Bronchial epithelial cell (primary cell): ENCODE measurements around the gene PHACTR3. TPM values are rescaled to one million over a fixed set of nuclear protein-coding genes. Genes with fewer than 3 reads are reported as not detected.

Experiments used
- DNase-seq: peaks from one replicate; pipeline ENCODE4 v3.0.0-alpha.2; 2010; ENCODE audit warnings: low read depth
- FAIRE-seq: peaks from 2 replicates; lab custom pipeline; 2011; peaks lifted over from hg19 to GRCh38; lab: Jason Lieb, UNC
- H3K27me3 ChIP-seq: 2 replicates; pipeline ENCODE4 v1.5.1; 2011; ENCODE audit warnings: low read length; ENCODE audit not compliant: control insufficient read depth, insufficient read depth
- H3K36me3 ChIP-seq: 2 replicates; pipeline ENCODE4 v1.5.1; 2011; ENCODE audit warnings: low read length; ENCODE audit not compliant: control insufficient read depth, insufficient read depth
- H3K4me3 ChIP-seq: 2 replicates; pipeline ENCODE4 v1.5.1; 2011; ENCODE audit warnings: mild to moderate bottlenecking, low read depth, low read length, control low read depth
- total RNA-seq: library from RNA; depleted of rRNA; stranded (reverse); fragments of >200 nt; gene quantifications from 2 replicates; pipeline ENCODE4 v1.2.1, GENCODE V29; 2014
- TF ChIP-seq, protein P1 (sequence below): IDR thresholded peaks from 2 replicates; pipeline ENCODE4 v1.5.1; 2011; ENCODE audit warnings: mild to moderate bottlenecking, moderate library complexity, low read length, control low read depth, inconsistent platforms; ENCODE audit not compliant: insufficient read depth, severe bottlenecking

Gene PHACTR3
- total RNA-seq, 1 donor from 2014 or later, result 15.0 TPM

DNA sequence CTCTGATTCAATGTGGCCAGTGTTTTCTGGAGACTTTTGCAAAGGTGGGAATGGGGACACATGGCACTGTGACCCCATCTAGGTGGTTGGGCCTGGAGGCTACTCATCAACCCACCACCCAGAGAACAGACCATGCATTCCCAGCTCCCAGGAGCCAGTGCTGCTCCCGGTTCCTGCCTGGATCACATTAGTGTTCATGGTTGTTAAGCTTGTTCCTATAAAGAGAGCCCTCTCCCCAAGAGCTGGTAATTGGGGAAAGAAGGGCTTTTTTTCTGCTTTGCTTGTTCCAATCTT, 102.0 kb downstream of the PHACTR3 start:
- FAIRE-seq (no peak), DNase-seq (no peak)
- no peaks in the 10 kb centered on the region for H3K36me3 ChIP-seq
- no peaks in the 10 kb centered on the region for H3K27me3 ChIP-seq
- TF ChIP-seq, protein P1, sequence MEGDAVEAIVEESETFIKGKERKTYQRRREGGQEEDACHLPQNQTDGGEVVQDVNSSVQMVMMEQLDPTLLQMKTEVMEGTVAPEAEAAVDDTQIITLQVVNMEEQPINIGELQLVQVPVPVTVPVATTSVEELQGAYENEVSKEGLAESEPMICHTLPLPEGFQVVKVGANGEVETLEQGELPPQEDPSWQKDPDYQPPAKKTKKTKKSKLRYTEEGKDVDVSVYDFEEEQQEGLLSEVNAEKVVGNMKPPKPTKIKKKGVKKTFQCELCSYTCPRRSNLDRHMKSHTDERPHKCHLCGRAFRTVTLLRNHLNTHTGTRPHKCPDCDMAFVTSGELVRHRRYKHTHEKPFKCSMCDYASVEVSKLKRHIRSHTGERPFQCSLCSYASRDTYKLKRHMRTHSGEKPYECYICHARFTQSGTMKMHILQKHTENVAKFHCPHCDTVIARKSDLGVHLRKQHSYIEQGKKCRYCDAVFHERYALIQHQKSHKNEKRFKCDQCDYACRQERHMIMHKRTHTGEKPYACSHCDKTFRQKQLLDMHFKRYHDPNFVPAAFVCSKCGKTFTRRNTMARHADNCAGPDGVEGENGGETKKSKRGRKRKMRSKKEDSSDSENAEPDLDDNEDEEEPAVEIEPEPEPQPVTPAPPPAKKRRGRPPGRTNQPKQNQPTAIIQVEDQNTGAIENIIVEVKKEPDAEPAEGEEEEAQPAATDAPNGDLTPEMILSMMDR, result no peak
- no peak overlapping the region for H3K4me3 ChIP-seq

DNA sequence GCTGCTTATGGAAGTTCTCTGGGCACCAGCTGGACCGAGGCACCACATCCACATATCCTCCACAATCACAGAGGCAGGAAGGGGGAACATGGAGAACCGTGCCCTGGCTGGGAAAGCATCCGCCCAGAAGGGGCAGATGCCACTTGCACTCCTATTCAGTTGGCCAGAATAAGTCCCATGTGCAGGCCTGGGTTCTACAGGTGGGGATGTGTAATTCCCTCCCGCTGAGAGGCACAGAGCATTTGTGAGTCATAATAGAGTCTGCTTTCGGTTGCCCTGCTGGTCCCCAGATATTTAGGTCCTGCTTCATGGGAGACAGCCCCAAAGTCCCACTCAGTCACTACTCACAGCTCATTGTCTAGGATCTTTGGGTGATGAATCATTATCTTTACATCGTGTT, 104.0 kb downstream of the PHACTR3 start:
- FAIRE-seq (no peak), DNase-seq (peak; percentile 13)
- TF ChIP-seq, protein P1, result no peak
- no peaks in the 10 kb centered on the region for H3K27me3 ChIP-seq
- H3K4me3 ChIP-seq, result no peak overlapping the region
- H3K36me3 ChIP-seq, result no peaks in the 10 kb centered on the region

DNA sequence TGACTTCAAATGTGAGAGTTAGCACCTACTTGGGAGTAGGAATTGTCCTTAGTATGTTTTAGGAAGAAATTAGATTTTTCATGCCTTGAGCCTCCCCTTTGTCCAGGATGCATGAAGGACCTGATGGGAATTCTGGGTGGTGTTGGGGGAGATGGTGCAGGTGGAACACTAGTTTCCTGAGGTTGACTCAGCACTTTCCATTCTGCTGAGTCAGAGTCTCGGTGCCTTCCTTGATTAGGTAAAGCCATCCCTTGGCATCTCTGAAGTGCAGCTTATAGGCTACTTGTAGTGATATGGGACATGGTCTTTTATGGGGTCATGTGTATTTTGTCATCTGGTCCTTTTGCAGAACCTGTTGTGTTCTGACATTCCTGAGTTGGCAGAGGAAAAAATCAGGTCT, 105.3 kb downstream of the PHACTR3 start:
- Histone ChIP-seq H3K4me3 (no peak overlapping the region), H3K27me3 (no peaks in the 10 kb centered on the region), H3K36me3 (no peaks in the 10 kb centered on the region)
- DNase-seq (no peak), FAIRE-seq (no peak)
- TF ChIP-seq, protein P1, result no peak

DNA sequence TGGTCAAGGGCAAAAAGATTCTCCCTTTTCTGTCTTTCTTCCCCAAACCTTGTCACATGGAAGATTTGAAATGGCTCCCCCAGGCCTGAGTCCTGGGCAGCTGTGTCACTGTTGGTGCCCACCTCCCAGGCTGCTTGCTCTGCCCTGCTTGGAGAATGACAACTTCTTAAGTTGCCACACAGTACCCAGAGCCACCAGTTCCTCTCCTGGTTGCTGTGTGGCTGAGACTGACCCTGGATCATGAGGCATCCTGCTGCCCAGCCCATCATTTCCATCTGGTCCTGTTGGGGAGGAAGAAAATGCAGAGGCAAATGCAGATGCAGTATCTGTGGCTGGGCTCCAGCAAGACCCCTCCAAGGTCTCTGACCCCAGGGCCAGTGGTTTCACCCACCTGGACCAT, 113.7 kb downstream of the PHACTR3 start:
- TF ChIP-seq, protein P1, result no peak
- no peak for FAIRE-seq
- Histone ChIP-seq H3K36me3 (no peaks in the 10 kb centered on the region), H3K4me3 (no peak overlapping the region), H3K27me3 (no peaks in the 10 kb centered on the region)
- DNase-seq, result no peak

DNA sequence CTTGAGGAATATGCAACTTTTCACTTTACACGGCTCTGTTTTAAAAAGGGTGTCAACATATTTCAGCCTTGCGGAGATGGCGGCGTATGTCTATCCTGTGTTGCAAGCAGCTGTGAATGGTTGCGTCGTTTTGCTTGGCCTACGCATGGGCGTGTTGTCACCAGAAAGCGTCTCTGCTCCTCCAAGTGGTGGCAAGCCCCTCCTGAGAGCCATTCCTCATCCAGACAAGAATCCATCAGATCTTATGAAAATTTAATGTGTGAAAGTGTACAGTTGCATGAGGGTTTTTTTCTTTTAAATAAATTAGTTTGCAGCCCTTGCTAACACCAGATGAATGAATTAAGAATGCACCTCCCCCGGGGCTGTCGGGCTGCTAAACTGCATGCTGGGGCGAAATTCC, 114.4 kb downstream of the PHACTR3 start:
- H3K36me3 ChIP-seq, result no peaks in the 10 kb centered on the region
- TF ChIP-seq, protein P1, result no peak
- H3K27me3 ChIP-seq, result no peaks in the 10 kb centered on the region
- H3K4me3 ChIP-seq, result no peak overlapping the region
- FAIRE-seq, result no peak
- no peak for DNase-seq

DNA sequence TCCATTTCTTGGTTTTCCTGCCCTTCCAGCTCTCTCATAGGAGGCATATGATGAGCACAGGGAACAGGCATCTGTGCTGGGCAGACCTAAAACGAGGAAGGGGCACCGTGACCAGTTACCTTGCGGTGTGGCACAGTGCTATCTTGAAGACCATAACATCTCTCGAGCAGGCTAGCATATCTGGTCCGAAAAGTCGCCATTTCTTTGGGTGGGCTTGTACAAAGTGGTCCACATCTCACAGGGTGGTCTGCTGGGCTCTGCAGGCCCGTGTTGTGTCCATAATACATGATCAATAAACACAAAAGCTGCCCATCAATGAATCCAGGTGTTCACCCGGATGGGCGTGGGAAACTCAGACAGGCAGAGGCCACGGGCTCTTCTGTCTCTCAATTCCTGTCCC, 115.7 kb downstream of the PHACTR3 start:
- H3K27me3 ChIP-seq, result no peaks in the 10 kb centered on the region
- no peak for DNase-seq
- H3K36me3 ChIP-seq, result no peaks in the 10 kb centered on the region
- no peak for FAIRE-seq
- H3K4me3 ChIP-seq, result no peak overlapping the region
- TF ChIP-seq, protein P1, result no peak
